HG02981 (cell line): ENCODE data around the gene ARHGAP33.

Source experiments
- ATAC-seq: cut with Tn5 transposase; IDR thresholded peaks from one replicate; pipeline ENCODE4 v1.9.1; 2021; ENCODE audit warnings: mild to moderate bottlenecking, moderate library complexity; ENCODE audit not compliant: unreplicated experiment

The ARHGAP33 gene

GRCh38 chr19:35775298-35776101, at the start of gene ARHGAP33:
Gene ARHGAP33, plus strand, starts transcription at chr19:35775564. Its CDS starts 95 bp downstream, at chr19:35775659.
- peak; percentile 91 for ATAC-seq

- no peak for ATAC-seq
Measured at GRCh38 chr19:35727053-35727955, 48.1 kb upstream of the ARHGAP33 start.

- ATAC-seq: no peak
Measured at GRCh38 chr19:35727956-35728706, 47.2 kb upstream of the ARHGAP33 start.

GRCh38 chr19:35729021-35729420, 46.3 kb upstream of the ARHGAP33 start:
- ATAC-seq: no peak

GRCh38 chr19:35729763-35730162, 45.6 kb upstream of the ARHGAP33 start:
- no peak for ATAC-seq

GRCh38 chr19:35730326-35730725, 45.0 kb upstream of the ARHGAP33 start:
- ATAC-seq: no peak

GRCh38 chr19:35731353-35731752, 44.0 kb upstream of the ARHGAP33 start:
- no peak for ATAC-seq

GRCh38 chr19:35731779-35732405, 43.5 kb upstream of the ARHGAP33 start:
- no peak for ATAC-seq

GRCh38 chr19:35732540-35733179, 42.7 kb upstream of the ARHGAP33 start:
- ATAC-seq: no peak

- ATAC-seq: no peak
Measured at GRCh38 chr19:35733180-35734125, 41.9 kb upstream of the ARHGAP33 start.

GRCh38 chr19:35734273-35734672, 41.1 kb upstream of the ARHGAP33 start:
- no peak for ATAC-seq

GRCh38 chr19:35734889-35735288, 40.5 kb upstream of the ARHGAP33 start:
- no peak for ATAC-seq

GRCh38 chr19:35736913-35737886, 38.2 kb upstream of the ARHGAP33 start:
- no peak for ATAC-seq

- ATAC-seq: no peak
Measured at GRCh38 chr19:35738021-35738886, 37.1 kb upstream of the ARHGAP33 start.

GRCh38 chr19:35738887-35739229, 36.5 kb upstream of the ARHGAP33 start:
- ATAC-seq: no peak

- ATAC-seq: no peak
Measured at GRCh38 chr19:35739275-35740107, 35.9 kb upstream of the ARHGAP33 start.
